GM18907 (cell line): ENCODE data around the gene DTNBP1.
"Not testable (repeated sequence)": the region's sequence is repeated elsewhere in the genome, so short reads cannot be mapped to it uniquely, and the experiment has no call there.

Source experiments
- ATAC-seq: cut with Tn5 transposase; IDR thresholded peaks from one replicate; pipeline ENCODE4 v1.9.1; 2021; ENCODE audit warnings: mild to moderate bottlenecking, moderate library complexity; ENCODE audit not compliant: unreplicated experiment

Gene DTNBP1

GRCh38 chr6:15668918-15669317 is 6.1 kb upstream of the DTNBP1 start:
- ATAC-seq, result no peak

GRCh38 chr6:15666896-15667295 is 4.1 kb upstream of the DTNBP1 start:
- ATAC-seq, result not testable (repeated sequence)

GRCh38 chr6:15665237-15665636 is 2.4 kb upstream of the DTNBP1 start:
- no peak for ATAC-seq

GRCh38 chr6:15663130-15663871 is 473 bp upstream of the DTNBP1 start:
- ATAC-seq, result no peak

GRCh38 chr6:15661853-15662325 is 939 bp downstream of the DTNBP1 start:
- ATAC-seq, result peak; percentile 0

GRCh38 chr6:15659181-15659580 is 3.6 kb downstream of the DTNBP1 start:
- ATAC-seq, result no peak

GRCh38 chr6:15658181-15658744 is 4.6 kb downstream of the DTNBP1 start:
- ATAC-seq, result peak; percentile 37

- ATAC-seq, result no peak
Measured at GRCh38 chr6:15657290-15657689, 5.5 kb downstream of the DTNBP1 start.

- no peak for ATAC-seq
Measured at GRCh38 chr6:15656145-15656544, 6.7 kb downstream of the DTNBP1 start.

GRCh38 chr6:15654250-15654649 is 8.6 kb downstream of the DTNBP1 start:
- ATAC-seq, result no peak

- peak; percentile 55 for ATAC-seq
Measured at GRCh38 chr6:15653581-15653980, 9.2 kb downstream of the DTNBP1 start.

GRCh38 chr6:15650004-15650559 is 12.7 kb downstream of the DTNBP1 start:
- ATAC-seq, result not testable (repeated sequence)

GRCh38 chr6:15644904-15645303 is 17.9 kb downstream of the DTNBP1 start:
- no peak for ATAC-seq

GRCh38 chr6:15643542-15643941 is 19.3 kb downstream of the DTNBP1 start:
- ATAC-seq, result no peak

- ATAC-seq, result no peak
Measured at GRCh38 chr6:15642276-15642675, 20.6 kb downstream of the DTNBP1 start.

GRCh38 chr6:15638373-15638772 is 24.5 kb downstream of the DTNBP1 start:
- no peak for ATAC-seq

GRCh38 chr6:15631432-15631831 is 31.4 kb downstream of the DTNBP1 start:
- ATAC-seq, result no peak

GRCh38 chr6:15630202-15630601 is 32.6 kb downstream of the DTNBP1 start:
- ATAC-seq, result no peak

- no peak for ATAC-seq
Measured at GRCh38 chr6:15629487-15629886, 33.3 kb downstream of the DTNBP1 start.

GRCh38 chr6:15628499-15629131 is 34.2 kb downstream of the DTNBP1 start:
- ATAC-seq, result no peak

- no peak for ATAC-seq
Measured at GRCh38 chr6:15627821-15628220, 35.0 kb downstream of the DTNBP1 start.
